Measurements from ENCODE around the gene KLHDC7B. TPM values are rescaled to one million over a fixed set of nuclear protein-coding genes. Genes with fewer than 3 reads are reported as not detected.

Gene KLHDC7B
- not detected in 2 replicates for total RNA-seq

DNA sequence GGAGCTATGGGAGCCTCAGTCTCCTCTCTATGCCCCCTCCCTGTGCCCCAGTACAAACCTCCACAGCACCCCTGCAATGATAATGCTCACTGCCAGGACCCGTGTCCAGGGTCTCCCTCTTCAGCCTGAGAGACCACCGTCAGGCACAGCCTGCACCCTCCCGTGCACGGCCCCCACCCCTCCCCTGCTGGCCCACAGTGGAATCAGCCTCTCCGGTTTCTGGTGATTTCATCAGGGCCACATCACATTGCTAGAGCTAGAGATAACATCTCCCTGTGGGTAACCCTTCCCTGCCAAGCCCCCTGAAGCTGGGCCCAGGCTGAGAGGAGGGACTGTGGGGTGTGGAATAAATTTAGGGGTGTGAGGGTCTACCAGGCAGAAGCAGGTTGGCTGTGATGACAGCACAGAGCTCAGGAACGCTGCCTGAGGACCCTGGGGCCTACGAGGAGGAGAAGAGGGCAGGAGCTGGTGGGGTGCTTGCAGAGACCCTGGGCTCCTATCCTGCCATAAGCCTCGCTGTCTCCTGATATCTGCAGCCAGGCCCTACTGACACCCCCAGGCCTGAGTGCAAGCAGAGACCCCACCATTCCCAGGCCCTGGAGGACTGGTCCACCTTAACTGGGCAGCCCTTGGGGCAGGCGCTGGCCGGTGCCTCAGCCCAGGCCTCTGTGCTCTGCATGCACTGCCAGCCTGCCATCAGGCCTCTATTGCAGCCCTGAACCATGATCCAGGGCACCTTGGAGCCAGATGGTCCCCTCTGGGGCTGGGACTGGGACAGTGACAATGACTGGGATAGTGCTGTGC is at the start of gene KLHDC7B:
KLHDC7B (plus strand) TSS at position 378 of the 804 bp plus-strand sequence; CDS start at position 723, 345 bp downstream.

GRCh38 chr22:50507421-50507990 is 38.2 kb upstream of the KLHDC7B start, which contains the start of gene LMF2:
Gene LMF2 (minus strand): TSS chr22:50507702. CDS start chr22:50507675, 27 bp downstream.

GRCh38 chr22:50507991-50508884 is 37.5 kb upstream of the KLHDC7B start, which contains the start of gene NCAPH2:
Gene NCAPH2 (plus strand): TSS chr22:50508224. CDS start chr22:50508338, 114 bp downstream.

DNA sequence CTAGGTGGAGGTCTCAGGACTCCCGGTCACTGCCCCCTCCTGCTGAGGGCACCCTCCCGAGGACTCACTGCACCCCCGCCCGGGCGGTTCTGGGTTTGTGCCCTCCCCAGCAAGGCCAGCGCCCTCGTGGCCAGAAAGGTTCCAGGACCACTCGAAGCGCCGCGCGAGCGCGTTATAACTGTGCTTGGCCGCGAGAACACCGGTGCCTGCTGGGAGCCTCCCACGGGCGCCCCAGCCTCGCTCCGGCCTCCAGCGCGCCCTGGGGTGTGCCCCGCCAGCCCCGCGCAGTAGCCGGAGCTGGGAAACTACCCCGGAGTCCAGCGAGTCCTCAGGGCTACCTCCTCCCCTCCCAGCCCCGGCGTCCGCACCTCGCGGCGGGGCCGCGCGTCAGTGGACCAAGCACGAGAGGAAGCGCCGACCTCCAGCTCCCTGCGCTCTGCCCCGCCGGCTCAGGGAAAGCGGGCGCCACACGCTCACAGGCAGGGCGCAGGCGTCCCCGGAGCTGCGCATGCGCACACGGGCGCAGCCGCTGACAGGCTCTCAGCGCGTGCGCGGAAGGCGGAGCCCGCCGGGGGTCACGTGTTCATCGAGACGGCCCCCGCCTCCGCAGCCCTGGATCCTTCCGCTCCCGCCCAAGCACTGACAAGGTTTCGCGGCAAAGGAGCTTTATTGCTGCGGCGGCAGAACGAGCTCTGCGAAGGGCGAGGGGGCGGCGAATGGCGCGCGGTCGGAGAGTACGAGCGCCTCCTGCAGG is 20.4 kb upstream of the KLHDC7B start, which contains the start of gene SCO2:
SCO2 (minus strand) TSS at position 495 of the 754 bp plus-strand sequence. CDS start 1,187 bp downstream, outside the sequence.

DNA sequence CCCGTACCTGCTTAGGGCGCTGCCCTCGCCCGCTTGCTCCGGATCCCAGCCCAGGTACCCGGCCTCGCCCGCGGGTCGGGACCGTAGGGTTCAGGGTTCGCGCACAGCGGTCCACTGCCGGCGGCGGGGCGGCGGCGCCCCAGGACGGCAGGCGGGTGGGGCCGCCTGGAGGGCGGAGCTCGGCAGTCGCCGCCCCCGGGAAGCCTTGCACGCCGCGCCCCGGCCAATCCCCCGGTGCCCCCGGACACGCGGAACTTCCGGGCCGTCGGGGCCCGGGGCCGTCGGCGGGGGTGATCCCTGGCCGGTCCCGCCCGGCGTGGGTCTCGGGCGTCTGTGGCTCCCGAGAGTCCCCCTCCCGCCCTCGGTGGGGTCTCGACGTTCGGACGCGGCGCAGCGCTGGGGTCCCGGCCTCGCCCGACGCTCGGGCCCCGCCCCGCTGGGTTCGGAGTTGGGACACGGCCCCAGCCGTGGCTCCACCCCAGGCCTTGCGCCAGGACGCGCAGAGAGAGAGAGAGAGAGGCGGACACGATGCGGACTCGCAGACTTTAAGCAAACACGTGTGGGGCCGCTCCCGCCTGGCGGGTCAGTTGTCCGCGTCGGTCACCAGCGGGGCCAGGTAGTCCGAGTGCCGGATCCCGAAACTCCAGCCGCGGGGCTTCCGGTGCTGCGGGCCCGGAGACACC is 15.7 kb upstream of the KLHDC7B start, which contains the start of gene TYMP:
TYMP (minus strand) TSS at position 116 of the 683 bp plus-strand sequence. CDS start 303 bp downstream, outside the sequence.

GRCh38 chr22:50562523-50563412 is 17.1 kb downstream of the KLHDC7B start, which contains the start of gene SYCE3:
Gene SYCE3 (minus strand): TSS chr22:50562919. CDS start chr22:50556405, 6,514 bp downstream.

GRCh38 chr22:50577987-50578775 is 32.5 kb downstream of the KLHDC7B start, which contains the start of gene CPT1B:
Gene CPT1B (minus strand): TSS chr22:50578427. CDS start chr22:50577915, 512 bp downstream.

DNA sequence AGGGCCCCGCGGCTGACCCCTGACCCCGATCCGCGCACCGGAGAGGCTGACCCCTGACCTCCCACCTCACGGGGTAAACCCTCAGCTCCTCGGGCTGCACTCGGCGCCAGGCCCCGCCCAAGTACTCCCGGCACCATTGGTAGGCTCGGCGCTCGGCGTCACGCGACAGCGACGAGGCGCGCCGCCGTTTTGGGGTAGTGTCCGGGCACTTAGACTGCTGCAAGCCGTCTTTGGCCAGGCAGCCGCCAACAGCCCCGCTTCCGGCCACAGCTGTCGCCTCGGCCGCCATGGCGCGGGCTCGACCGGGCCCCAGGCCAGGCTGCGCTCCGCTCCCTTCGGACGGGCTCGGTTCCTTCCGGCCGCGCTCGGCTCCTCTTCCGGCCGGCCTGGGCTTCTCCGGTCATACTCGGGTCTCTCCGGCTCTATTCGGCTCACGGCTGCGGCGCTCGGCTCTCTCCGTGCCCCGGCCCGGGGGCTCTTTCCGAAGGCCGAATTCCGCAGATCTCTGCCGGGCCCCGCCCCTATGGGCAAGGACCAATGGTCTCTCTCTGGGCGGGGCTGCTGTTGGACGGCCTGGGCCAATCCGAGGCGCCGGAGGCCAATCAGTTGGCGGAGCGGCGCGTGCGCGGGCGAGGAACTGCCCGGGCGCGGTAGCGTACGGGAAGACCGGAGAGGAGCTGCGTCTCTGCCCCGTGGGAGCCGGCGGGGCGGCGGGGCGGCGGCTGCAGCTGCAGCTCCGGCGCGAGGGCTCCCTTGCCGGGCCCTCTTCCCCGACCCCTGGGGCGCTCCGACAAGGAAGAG is 37.0 kb downstream of the KLHDC7B start, which contains the start of gene CHKB:
CHKB (minus strand) TSS at position 357 of the 801 bp plus-strand sequence; CDS start at position 289, 68 bp downstream.

DNA sequence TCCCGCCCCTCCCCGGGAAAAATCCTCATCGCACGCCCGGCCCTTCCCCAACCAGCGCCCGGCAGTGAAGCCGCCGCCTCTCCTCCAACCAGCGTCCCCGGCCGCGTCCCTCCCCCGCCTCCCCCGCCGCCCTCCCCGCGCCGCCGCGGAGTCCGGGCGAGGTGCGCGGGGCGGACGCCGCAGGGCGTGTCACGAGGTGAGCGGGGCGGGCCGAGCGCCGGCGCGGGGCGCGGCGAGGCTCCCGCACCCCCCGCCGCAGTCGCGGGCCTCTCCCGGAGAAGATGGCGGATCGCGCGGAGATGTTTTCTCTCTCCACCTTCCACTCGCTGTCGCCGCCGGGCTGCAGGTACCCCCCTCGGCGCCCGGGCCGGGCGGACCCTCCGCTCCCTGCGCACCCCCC is 54.8 kb downstream of the KLHDC7B start, which contains the start of gene MAPK8IP2:
MAPK8IP2 (plus strand) TSS at position 256 of the 400 bp plus-strand sequence; CDS start at position 282, 26 bp downstream.

Other genes starting within 250 kb of the KLHDC7B start
- gene PLXNB2, start 238.3 kb upstream of the KLHDC7B start, total RNA-seq = 63.8 and 185 TPM in 2 replicates
- 2.0 and 2.3 TPM in 2 replicates for gene DENND6B, start 218.9 kb upstream of the KLHDC7B start, total RNA-seq
- gene PPP6R2, start 202.6 kb upstream of the KLHDC7B start, total RNA-seq = 47.9 and 75.4 TPM in 2 replicates
- 33.2 and 63.9 TPM in 2 replicates for gene SBF1, start 70.9 kb upstream of the KLHDC7B start, total RNA-seq
- gene ADM2, start 64.4 kb upstream of the KLHDC7B start, total RNA-seq = 0.16 and 3.2 TPM in 2 replicates
- not detected in 2 replicates for gene MIOX, start 59.0 kb upstream of the KLHDC7B start, total RNA-seq
- gene LMF2, start 38.2 kb upstream of the KLHDC7B start, total RNA-seq = 24.3 and 34.7 TPM in 2 replicates
- gene NCAPH2, start 37.7 kb upstream of the KLHDC7B start, total RNA-seq = 26.9 and 30.9 TPM in 2 replicates
- gene SCO2, start 20.3 kb upstream of the KLHDC7B start, total RNA-seq = 1.8 and 5.8 TPM in 2 replicates
- gene TYMP, start 15.9 kb upstream of the KLHDC7B start, total RNA-seq = 28.2 and 35.5 TPM in 2 replicates
- not detected in 2 replicates for gene SYCE3, start 17.0 kb downstream of the KLHDC7B start, total RNA-seq
- 6.8 and 20.2 TPM in 2 replicates for gene CPT1B, start 32.5 kb downstream of the KLHDC7B start, total RNA-seq
- 27.8 and 32.9 TPM in 2 replicates for gene CHKB, start 37.0 kb downstream of the KLHDC7B start, total RNA-seq
- gene MAPK8IP2, start 54.9 kb downstream of the KLHDC7B start, total RNA-seq = 0.32 and 0.38 TPM in 2 replicates
- gene ARSA, start 82.3 kb downstream of the KLHDC7B start, total RNA-seq = 13.6 and 18.9 TPM in 2 replicates
- gene SHANK3, start 126.9 kb downstream of the KLHDC7B start, total RNA-seq = 21.0 and 37.3 TPM in 2 replicates
- 0.16 and 0.69 TPM in 2 replicates for gene ACR, start 192.3 kb downstream of the KLHDC7B start, total RNA-seq
- 3.7 and 10.8 TPM in 2 replicates for gene RABL2B, start 237.7 kb downstream of the KLHDC7B start, total RNA-seq